Activated CD8-positive, alpha-beta T cell treated with anti-CD3 and anti-CD28 coated beads for 36 hours (primary cell): ENCODE data around the gene LDLRAP1. TPM values are rescaled to one million over a fixed set of nuclear protein-coding genes. Genes with fewer than 3 reads are reported as not detected.
A peak's percentile ranks its signal among the peaks of the same experiment; 100 is the strongest.

Source experiments
- ATAC-seq: fragments of 200-7000 bp; cut with Tn5 transposase; one replicate; pipeline ENCODE4 v1.10.0; 2021; ENCODE audit warnings: mild to moderate bottlenecking, moderate library complexity
- CTCF ChIA-PET: fragments of 350-600 bp; sonication (Branson Sonifier 250); formaldehyde crosslinking; loops from one replicate; lab custom pipeline; 2021; ENCODE audit warnings: antibody characterized with exemption; lab: Charles Lee
- POLR2A ChIA-PET: fragments of 350-600 bp; sonication (Branson Sonifier 250); formaldehyde crosslinking; loops from one replicate; lab custom pipeline; 2021; ENCODE audit warnings: antibody characterized with exemption; lab: Charles Lee
- DNase-seq: peaks from one replicate; pipeline ENCODE4 v3.0.0-alpha.2; 2020
- H3K27ac Mint-ChIP-seq: one replicate; pipeline ENCODE4 v1.8.0; 2021; ENCODE audit warnings: mild to moderate bottlenecking, mixed read lengths
- H3K27me3 Mint-ChIP-seq: one replicate; pipeline ENCODE4 v1.8.0; 2021; ENCODE audit warnings: mixed read lengths
- H3K36me3 Mint-ChIP-seq: one replicate; pipeline ENCODE4 v1.8.0; 2021; ENCODE audit warnings: low read depth, mixed read lengths
- H3K4me1 Mint-ChIP-seq: one replicate; pipeline ENCODE4 v1.8.0; 2021; ENCODE audit warnings: low read depth, mixed read lengths
- H3K4me3 Mint-ChIP-seq: one replicate; pipeline ENCODE4 v1.8.0; 2021; ENCODE audit warnings: mild to moderate bottlenecking, moderate library complexity, mixed read lengths
- H3K9me3 Mint-ChIP-seq: one replicate; pipeline ENCODE4 v1.8.0; 2021; ENCODE audit warnings: mixed read lengths
- intact Hi-C: fragments of 100-400 bp; cut with micrococcal nuclease; formaldehyde crosslinking; loops from one replicate; pipeline ENCODE4 v1.10.0; 2022
- total RNA-seq, 2 experiments: library from RNA; stranded (reverse); gene quantifications; one replicate each; pipeline ENCODE4 v1.2.3, GENCODE V29; 2021
- TF ChIP-seq, protein P1 (sequence below): fragments of 200-600 bp; IDR thresholded peaks from one replicate; pipeline ENCODE4 v1.8.0; 2022; ENCODE audit warnings: antibody characterized with exemption, mild to moderate bottlenecking

The LDLRAP1 gene
- total RNA-seq, 2 experiments from 2014 or later, result 13.4 to 14.5 TPM

DNA sequence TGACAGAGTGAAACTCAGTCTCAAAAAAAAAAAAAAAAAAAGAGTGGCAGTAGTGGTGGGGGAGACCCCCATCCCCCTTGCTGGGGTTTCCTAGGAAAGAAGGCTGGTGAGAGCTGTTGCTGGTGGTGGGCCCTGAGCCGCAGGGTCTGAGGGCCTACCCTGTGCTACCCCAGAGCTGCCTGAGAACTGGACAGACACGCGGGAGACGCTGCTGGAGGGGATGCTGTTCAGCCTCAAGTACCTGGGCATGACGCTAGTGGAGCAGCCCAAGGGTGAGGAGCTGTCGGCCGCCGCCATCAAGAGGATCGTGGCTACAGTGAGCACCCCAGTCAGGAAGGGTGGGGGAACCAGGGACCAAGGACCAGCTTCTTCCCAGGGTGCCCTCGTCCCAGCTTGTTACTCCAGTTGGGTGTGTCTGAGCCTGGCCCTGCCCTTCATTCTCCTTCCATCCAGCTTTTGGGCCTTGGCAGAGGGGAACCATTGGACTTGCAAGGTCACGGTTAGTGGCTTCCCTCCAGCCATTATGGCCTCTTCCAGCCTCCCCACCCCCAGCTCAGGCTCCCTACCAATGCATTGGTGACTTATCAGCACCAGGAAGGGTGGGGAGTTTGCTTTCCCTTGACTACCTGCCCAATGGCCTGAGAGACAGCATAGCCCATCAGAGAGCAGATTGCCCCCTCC lies 10.5 kb downstream of the LDLRAP1 start:
- DNase-seq, result no peak
- H3K27ac Mint-ChIP-seq, result no peak overlapping the region
- H3K36me3 Mint-ChIP-seq, result peaks cover 10% of the 10 kb centered on the region
- ATAC-seq, result no peak
- CTCF ChIA-PET, result interaction anchor here (0.9 to 2.2 kb wide), 6 partner anchors 12 to 257 kb away, joined by 3 to 7 read pairs (median 4); no protein-coding TSS in a partner anchor
- no peak overlapping the region for H3K4me3 Mint-ChIP-seq
- intact Hi-C loops, result no loop called here
- H3K27me3 Mint-ChIP-seq, result no peaks in the 10 kb centered on the region
- POLR2A ChIA-PET, result interaction anchor here (1.3 to 2.0 kb wide), 2 partner anchors 10 to 18 kb away, joined by 5 to 12 read pairs; no protein-coding TSS in a partner anchor
- H3K9me3 Mint-ChIP-seq, result no peaks in the 10 kb centered on the region
- TF ChIP-seq, protein P1, sequence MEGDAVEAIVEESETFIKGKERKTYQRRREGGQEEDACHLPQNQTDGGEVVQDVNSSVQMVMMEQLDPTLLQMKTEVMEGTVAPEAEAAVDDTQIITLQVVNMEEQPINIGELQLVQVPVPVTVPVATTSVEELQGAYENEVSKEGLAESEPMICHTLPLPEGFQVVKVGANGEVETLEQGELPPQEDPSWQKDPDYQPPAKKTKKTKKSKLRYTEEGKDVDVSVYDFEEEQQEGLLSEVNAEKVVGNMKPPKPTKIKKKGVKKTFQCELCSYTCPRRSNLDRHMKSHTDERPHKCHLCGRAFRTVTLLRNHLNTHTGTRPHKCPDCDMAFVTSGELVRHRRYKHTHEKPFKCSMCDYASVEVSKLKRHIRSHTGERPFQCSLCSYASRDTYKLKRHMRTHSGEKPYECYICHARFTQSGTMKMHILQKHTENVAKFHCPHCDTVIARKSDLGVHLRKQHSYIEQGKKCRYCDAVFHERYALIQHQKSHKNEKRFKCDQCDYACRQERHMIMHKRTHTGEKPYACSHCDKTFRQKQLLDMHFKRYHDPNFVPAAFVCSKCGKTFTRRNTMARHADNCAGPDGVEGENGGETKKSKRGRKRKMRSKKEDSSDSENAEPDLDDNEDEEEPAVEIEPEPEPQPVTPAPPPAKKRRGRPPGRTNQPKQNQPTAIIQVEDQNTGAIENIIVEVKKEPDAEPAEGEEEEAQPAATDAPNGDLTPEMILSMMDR, result no peak
- H3K4me1 Mint-ChIP-seq, result peaks cover 83% of the 10 kb centered on the region

DNA sequence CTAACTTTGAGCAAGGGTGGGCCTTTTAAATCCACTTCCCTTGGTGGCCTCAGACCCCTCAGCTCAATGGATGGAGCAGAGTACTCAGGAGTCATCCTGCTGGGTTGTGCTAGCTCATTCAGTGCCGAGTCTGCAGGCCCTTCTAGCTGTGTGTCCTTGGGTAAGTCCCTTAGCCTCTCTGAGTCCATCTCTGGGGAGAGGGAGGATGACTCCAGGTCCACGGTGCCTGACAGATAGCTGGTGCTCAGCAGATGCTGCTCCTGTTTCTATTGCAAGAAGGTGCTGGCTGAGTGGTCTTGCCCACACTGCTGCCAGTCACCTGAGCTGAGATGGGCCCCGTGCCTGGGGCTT lies 11.0 kb downstream of the LDLRAP1 start:
- Mint-ChIP-seq H3K4me3 (no peak overlapping the region), H3K36me3 (peaks cover 14% of the 10 kb centered on the region), H3K27ac (no peak overlapping the region), H3K4me1 (peaks cover 83% of the 10 kb centered on the region), H3K27me3 (no peaks in the 10 kb centered on the region), H3K9me3 (no peaks in the 10 kb centered on the region)
- ChIA-PET POLR2A (interaction anchor here (1.3 to 2.0 kb wide), 2 partner anchors 10 to 18 kb away, joined by 5 to 12 read pairs; no protein-coding TSS in a partner anchor), CTCF (interaction anchor here (0.9 to 2.2 kb wide), 7 partner anchors 12 to 443 kb away, joined by 3 to 7 read pairs (median 4); partner anchors contain the start of gene PAFAH2)
- TF ChIP-seq, protein P1, result no peak
- ATAC-seq, result no peak
- intact Hi-C loops, result no loop called here
- no peak for DNase-seq

DNA sequence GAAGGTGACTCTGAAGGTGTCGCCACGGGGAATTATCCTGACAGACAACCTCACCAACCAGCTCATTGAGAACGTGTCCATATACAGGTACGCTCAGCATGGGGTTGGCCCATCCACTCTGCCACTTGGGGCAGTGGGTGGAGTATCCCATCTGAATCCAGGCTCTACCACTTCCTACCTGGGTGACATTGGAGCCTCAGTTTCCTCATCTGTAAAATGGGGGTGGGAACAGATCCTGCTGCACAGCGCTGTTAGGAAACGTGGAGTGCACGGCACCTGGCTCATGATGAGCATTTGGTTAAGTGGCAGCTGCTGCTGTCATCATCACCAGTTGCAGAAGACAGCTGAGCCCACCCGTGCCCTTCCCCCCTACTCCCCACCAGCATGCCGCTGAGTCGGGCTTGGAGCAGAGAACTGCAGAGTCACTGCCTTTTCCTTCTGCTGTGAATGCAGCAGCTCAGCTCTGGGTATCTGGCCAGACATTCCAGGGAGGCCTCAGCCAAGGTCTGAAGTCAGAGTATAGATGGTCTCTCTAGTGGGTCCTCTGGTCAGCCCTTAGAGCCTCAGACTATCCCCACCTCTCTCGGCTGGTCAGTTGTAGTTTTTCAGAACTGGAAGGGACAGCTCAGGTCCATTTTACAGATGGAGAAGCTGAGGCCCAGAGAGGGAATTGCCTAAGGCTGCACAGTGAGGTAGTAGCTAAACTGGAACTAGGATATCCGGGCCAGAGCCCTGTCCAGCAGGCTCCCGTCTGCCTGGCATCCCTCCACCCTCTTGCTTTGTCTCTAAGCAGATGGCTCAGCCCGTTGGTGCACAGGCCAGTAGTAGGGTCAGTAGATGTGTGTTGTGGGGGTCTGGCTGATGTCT lies 11.7 kb downstream of the LDLRAP1 start:
- H3K27ac Mint-ChIP-seq, result no peak overlapping the region
- ChIA-PET POLR2A (interaction anchor here (0.7 to 2.0 kb wide), 4 partner anchors 9 to 276 kb away, joined by 3 to 12 read pairs (median 4); no protein-coding TSS in a partner anchor), CTCF (interaction anchor here (1.1 to 2.2 kb wide), 7 partner anchors 11 to 443 kb away, joined by 3 to 7 read pairs (median 6); partner anchors contain the start of gene PAFAH2)
- ATAC-seq (no peak), DNase-seq (no peak)
- H3K4me1 Mint-ChIP-seq, result peaks cover 84% of the 10 kb centered on the region
- H3K27me3 Mint-ChIP-seq, result no peaks in the 10 kb centered on the region
- TF ChIP-seq, protein P1, result no peak
- H3K36me3 Mint-ChIP-seq, result peaks cover 19% of the 10 kb centered on the region
- no peaks in the 10 kb centered on the region for H3K9me3 Mint-ChIP-seq
- intact Hi-C loops, result no loop called here
- H3K4me3 Mint-ChIP-seq, result no peak overlapping the region

DNA sequence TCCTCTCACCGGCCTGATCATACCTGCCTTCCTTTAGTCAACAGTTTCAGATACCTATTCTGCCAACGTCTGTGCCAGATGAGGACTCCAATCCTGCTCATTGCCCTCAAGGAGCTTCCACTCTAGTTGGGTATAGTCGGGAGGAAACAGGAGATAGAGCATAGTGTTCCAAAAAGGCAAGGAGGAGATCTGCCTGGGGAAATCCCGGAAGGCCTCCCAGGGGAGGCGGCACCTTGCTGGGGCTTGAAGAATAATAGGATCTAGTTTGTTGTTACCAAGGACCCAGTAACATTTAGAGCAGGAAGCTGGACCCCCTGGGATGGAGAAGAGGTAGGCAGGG lies 12.3 kb downstream of the LDLRAP1 start:
- ChIA-PET POLR2A (interaction anchor here (0.7 to 1.4 kb wide), 2 partner anchors 11 to 276 kb away, joined by 3 to 4 read pairs; no protein-coding TSS in a partner anchor), CTCF (interaction anchor here (1.0 to 1.9 kb wide), 3 partner anchors 11 to 63 kb away, joined by 4 to 7 read pairs (median 4); no protein-coding TSS in a partner anchor)
- Mint-ChIP-seq H3K4me3 (no peak overlapping the region), H3K9me3 (no peaks in the 10 kb centered on the region), H3K27ac (peak overlapping the region; percentile 30), H3K4me1 (peaks cover 84% of the 10 kb centered on the region), H3K36me3 (peaks cover 15% of the 10 kb centered on the region), H3K27me3 (no peaks in the 10 kb centered on the region)
- DNase-seq, result no peak
- TF ChIP-seq, protein P1, result no peak
- intact Hi-C loops, result no loop called here
- no peak for ATAC-seq
